HL-60/S4 (cell line): ENCODE results near the gene MYMK.

ENCODE experiments used
- in situ Hi-C: fragments of 300-500 bp; cut with MboI; formaldehyde crosslinking; loops from 2 replicates; pipeline ENCODE4 v1.14.3; 2022; ENCODE audit warnings: low sequenced_read_pairs

The MYMK gene

GRCh38 chr9:133505901-133506652, 18.7 kb downstream of the MYMK start:
- in situ Hi-C loops: no loop called here

- in situ Hi-C loops: no loop called here
Observed at GRCh38 chr9:133505186-133505830, 19.5 kb downstream of the MYMK start.

- in situ Hi-C loops: no loop called here
Observed at GRCh38 chr9:133502112-133502511, 22.6 kb downstream of the MYMK start.

GRCh38 chr9:133499892-133500270, 24.9 kb downstream of the MYMK start:
- in situ Hi-C loops: no loop called here

- in situ Hi-C loops: no loop called here
Observed at GRCh38 chr9:133499132-133499891, 25.4 kb downstream of the MYMK start.

- in situ Hi-C loops: no loop called here
Observed at GRCh38 chr9:133496861-133497842, 27.6 kb downstream of the MYMK start.

GRCh38 chr9:133495327-133496293, 29.1 kb downstream of the MYMK start:
- in situ Hi-C loops: no loop called here

- in situ Hi-C loops: no loop called here
Observed at GRCh38 chr9:133494636-133495326, 30.0 kb downstream of the MYMK start.

GRCh38 chr9:133493845-133494540, 30.8 kb downstream of the MYMK start:
- in situ Hi-C loops: no loop called here

GRCh38 chr9:133493428-133493827, 31.3 kb downstream of the MYMK start:
- in situ Hi-C loops: no loop called here

GRCh38 chr9:133492061-133493021, 32.4 kb downstream of the MYMK start:
- in situ Hi-C loops: no loop called here

GRCh38 chr9:133491656-133491925, 33.2 kb downstream of the MYMK start:
- in situ Hi-C loops: no loop called here

- in situ Hi-C loops: no loop called here
Observed at GRCh38 chr9:133490865-133491655, 33.7 kb downstream of the MYMK start.

GRCh38 chr9:133490201-133490681, 34.5 kb downstream of the MYMK start:
- in situ Hi-C loops: no loop called here

GRCh38 chr9:133489253-133490190, 35.2 kb downstream of the MYMK start:
- in situ Hi-C loops: loop anchor here (10.0 kb wide), 1 partner anchor 305 kb away; no protein-coding TSS in a partner anchor
